GM23338 (cell line): ENCODE measurements around the gene IGF1R. TPM values are rescaled to one million over a fixed set of nuclear protein-coding genes. Genes with fewer than 3 reads are reported as not detected.
A peak's percentile ranks its signal among the peaks of the same experiment; 100 is the strongest.

ENCODE experiments used
- ATAC-seq: fragments of 200-7000 bp; cut with Tn5 transposase; 3 replicates; pipeline ENCODE4 v1.9.1; 2020
- DNase-seq: peaks from one replicate; pipeline ENCODE4 v3.0.0-alpha.2; 2015; ENCODE audit warnings: low spot score
- H2AFZ ChIP-seq: fragments of 200-600 bp; sonication (generic); 2 replicates; pipeline ENCODE4 v1.8.0; 2016; ENCODE audit warnings: antibody characterized with exemption, mild to moderate bottlenecking, moderate library complexity
- H3F3A ChIP-seq: fragments of 200-600 bp; sonication (generic); replicated peaks from 2 replicates; pipeline ENCODE4 v1.8.0; 2017; ENCODE audit warnings: antibody characterized with exemption, mixed run types, low read depth
- H3K27ac ChIP-seq: fragments of 200-600 bp; sonication (generic); 2 replicates; pipeline ENCODE4 v1.6.1; 2016; ENCODE audit warnings: low read depth
- H3K27me3 ChIP-seq: fragments of 200-600 bp; sonication (generic); 2 replicates; pipeline ENCODE4 v1.8.0; 2016; ENCODE audit warnings: mild to moderate bottlenecking, mixed run types, moderate library complexity; ENCODE audit not compliant: insufficient read depth
- H3K36me3 ChIP-seq: fragments of 200-600 bp; sonication (generic); 2 replicates; pipeline ENCODE4 v1.8.0; 2016; ENCODE audit warnings: mild to moderate bottlenecking; ENCODE audit not compliant: insufficient read depth
- H3K4me1 ChIP-seq: fragments of 200-600 bp; sonication (generic); 2 replicates; pipeline ENCODE4 v1.8.0; 2016; ENCODE audit warnings: mild to moderate bottlenecking, moderate library complexity; ENCODE audit not compliant: insufficient read depth
- H3K4me2 ChIP-seq: fragments of 200-600 bp; sonication (generic); 2 replicates; pipeline ENCODE4 v1.7.1; 2017; ENCODE audit warnings: mixed run types
- H3K4me3 ChIP-seq: fragments of 200-600 bp; sonication (generic); 2 replicates; pipeline ENCODE4 v1.6.1; 2016; ENCODE audit warnings: mixed run types
- H3K79me2 ChIP-seq: fragments of 200-600 bp; sonication (generic); replicated peaks from 2 replicates; pipeline ENCODE4 v1.8.0; 2017; ENCODE audit warnings: mild to moderate bottlenecking; ENCODE audit not compliant: insufficient read depth
- H3K9me2 ChIP-seq: fragments of 200-600 bp; sonication (generic); 2 replicates; pipeline ENCODE4 v1.8.0; 2017; ENCODE audit not compliant: insufficient read depth
- H4K20me1 ChIP-seq: fragments of 200-600 bp; sonication (generic); replicated peaks from 2 replicates; pipeline ENCODE4 v1.8.0; 2017; ENCODE audit warnings: mild to moderate bottlenecking; ENCODE audit not compliant: insufficient read depth
- H3K27ac Mint-ChIP-seq: 2 replicates; pipeline ENCODE4 v1.8.0; 2020; ENCODE audit warnings: inconsistent platforms, mild to moderate bottlenecking, moderate library complexity, mixed read lengths
- H3K27me3 Mint-ChIP-seq: 3 replicates; pipeline ENCODE4 v1.8.0; 2022; ENCODE audit warnings: low read depth, mild to moderate bottlenecking, moderate library complexity, mixed read lengths, inconsistent platforms; ENCODE audit not compliant: insufficient read depth, poor library complexity
- H3K36me3 Mint-ChIP-seq: 3 replicates; pipeline ENCODE4 v1.8.0; 2021; ENCODE audit warnings: low read depth, mild to moderate bottlenecking, inconsistent platforms, moderate library complexity, mixed read lengths
- H3K4me1 Mint-ChIP-seq: 3 replicates; pipeline ENCODE4 v1.8.0; 2020; ENCODE audit warnings: mild to moderate bottlenecking, inconsistent platforms, mixed read lengths
- H3K4me3 Mint-ChIP-seq: 3 replicates; pipeline ENCODE4 v1.8.0; 2021; ENCODE audit warnings: moderate library complexity, mild to moderate bottlenecking, inconsistent platforms, mixed read lengths
- H3K9me3 Mint-ChIP-seq: 3 replicates; pipeline ENCODE4 v1.8.0; 2020; ENCODE audit warnings: moderate library complexity, mild to moderate bottlenecking, inconsistent platforms, mixed read lengths
- CREB1 ChIP-seq: fragments of 250-450 bp; sonication (Bioruptor Pico); IDR thresholded peaks from 2 replicates; pipeline ENCODE4 v1.5.0; 2020; ENCODE audit warnings: low read depth, mild to moderate bottlenecking, moderate library complexity
- ETS1 ChIP-seq: IDR thresholded peaks from 2 replicates; pipeline ENCODE4 v1.6.1; 2016; ENCODE audit warnings: antibody characterized with exemption
- EZH2 ChIP-seq: fragments of 200-600 bp; sonication (generic); IDR thresholded peaks from one replicate; pipeline ENCODE4 v1.8.0; 2017; ENCODE audit warnings: antibody characterized with exemption, mild to moderate bottlenecking, low read depth; ENCODE audit not compliant: unreplicated experiment
- EZH2phosphoT487 ChIP-seq: fragments of 200-600 bp; sonication (generic); IDR thresholded peaks from one replicate; pipeline ENCODE4 v1.8.1; 2018; ENCODE audit warnings: antibody characterized with exemption; ENCODE audit not compliant: unreplicated experiment
- JUNB ChIP-seq: IDR thresholded peaks from one replicate; pipeline ENCODE4 v1.6.1; 2016; ENCODE audit warnings: antibody characterized with exemption; ENCODE audit not compliant: unreplicated experiment
- POLR2AphosphoS5 ChIP-seq: IDR thresholded peaks from 2 replicates; pipeline ENCODE4 v1.6.1; 2016; ENCODE audit warnings: antibody characterized with exemption, low read depth
- REST ChIP-seq: IDR thresholded peaks from one replicate; pipeline ENCODE4 v1.6.1; 2018; ENCODE audit warnings: antibody characterized with exemption; ENCODE audit not compliant: unreplicated experiment
- STAT1 ChIP-seq: IDR thresholded peaks from one replicate; pipeline ENCODE4 v1.6.1; 2016; ENCODE audit warnings: antibody characterized with exemption; ENCODE audit not compliant: unreplicated experiment
- ZNF114 ChIP-seq: fragments of 250-450 bp; sonication (Bioruptor Pico); IDR thresholded peaks from 2 replicates; pipeline ENCODE4 v1.5.0; 2020; ENCODE audit warnings: mild to moderate bottlenecking, moderate library complexity
- ZNF462 ChIP-seq: fragments of 250-450 bp; sonication (Bioruptor Pico); IDR thresholded peaks from 2 replicates; pipeline ENCODE4 v1.5.0; 2020; ENCODE audit warnings: mild to moderate bottlenecking, moderate library complexity
- polyA plus RNA-seq: library from polyadenylated mRNA; unstranded; fragments of >200 nt; fragmentation: Nextera tagmentation; extraction: Ambion mirVana; gene quantifications from 2 replicates; pipeline ENCODE4 v1.2.1, GENCODE V29; 2016
- total RNA-seq: library from RNA; depleted of rRNA; stranded (reverse); fragments of >200 nt; shearing (Covaris generic); gene quantifications from 2 replicates; pipeline ENCODE4 v1.2.3, GENCODE V29; 2014

The IGF1R gene
- total and polyA plus RNA-seq, 2 experiments from 2014 or later = 20.4 to 92.2 TPM

- TF ChIP-seq ZNF462 (CRISPR knock-in tag) (no peak), STAT1 (no peak), CREB1 (CRISPR knock-in tag) (no peak)
These were observed 246.0 kb downstream of the IGF1R start (continued) for GRCh38 chr15:98894312-98894711.

GRCh38 chr15:98896002-98896721, 247.8 kb downstream of the IGF1R start:
- Histone ChIP-seq H3K4me3 (no peak overlapping the region), H3K9me2 (no peaks in the 10 kb centered on the region), H3K79me2 (peaks cover 49% of the 10 kb centered on the region), H3K27ac (no peak overlapping the region), H3K4me2 (no peak overlapping the region), H2AFZ (no peak overlapping the region), H3F3A (no peaks in the 10 kb centered on the region), H3K4me1 (peaks cover 26% of the 10 kb centered on the region), H4K20me1 (peaks cover 10% of the 10 kb centered on the region; the same call in 1 of the 2 replicates), H3K36me3 (no peaks in the 10 kb centered on the region), H3K27me3 (no peaks in the 10 kb centered on the region)
- Mint-ChIP-seq H3K27ac (peak overlapping the region; percentile 45; the same call in 1 of the 2 replicates), H3K27me3 (peaks cover 7% of the 10 kb centered on the region), H3K9me3 (no peaks in the 10 kb centered on the region), H3K4me3 (no peak overlapping the region), H3K4me1 (peaks cover 20% of the 10 kb centered on the region), H3K36me3 (peaks cover 21% of the 10 kb centered on the region)
- DNase-seq (no peak), ATAC-seq (no peak)
- TF ChIP-seq POLR2AphosphoS5 (no peak), JUNB (no peak), CREB1 (CRISPR knock-in tag) (no peak), EZH2 (no peak), ETS1 (no peak), ZNF114 (no peak), REST (no peak), STAT1 (no peak), EZH2phosphoT487 (no peak)
